GM12878 (cell line): ENCODE results near the gene MKRN1. TPM values are rescaled to one million over a fixed set of nuclear protein-coding genes. Genes with fewer than 3 reads are reported as not detected.

ENCODE experiments used
- ATAC-seq: fragments of 200-7000 bp; cut with Tn5 transposase; 3 replicates; pipeline ENCODE4 v1.9.1; 2020; ENCODE audit warnings: mild to moderate bottlenecking, moderate library complexity
- BruUV-seq: library from RNA; stranded (reverse); fragments of 400-500 nt; replicated peaks from 2 replicates; lab custom pipeline; 2021; lab: Mats Ljungman, UMichigan
- CTCF ChIA-PET: fragments of 300-600 bp; sonication (Branson Sonifier 250); formaldehyde crosslinking; extraction: SDS; loops from one replicate; lab custom pipeline; 2021; ENCODE audit warnings: inconsistent platforms; lab: Yijun Ruan, JAX
- POLR2A ChIA-PET: fragments of 350-600 bp; formaldehyde crosslinking; extraction: SDS; loops from one replicate; lab custom pipeline; 2021; ENCODE audit warnings: inconsistent platforms; lab: Charles Lee
- RAD21 ChIA-PET: fragments of 300-600 bp; sonication (Branson Sonifier 250); formaldehyde crosslinking; loops from one replicate; lab custom pipeline; 2023; ENCODE audit warnings: antibody characterized with exemption; ENCODE audit not compliant: unreplicated experiment; lab: Charles Lee
- SMC1A ChIA-PET: fragments of 300-600 bp; sonication (Branson Sonifier 250); formaldehyde crosslinking; loops from one replicate; lab custom pipeline; 2023; ENCODE audit not compliant: unreplicated experiment, uncharacterized antibody; lab: Charles Lee
- DNase-seq: peaks from one replicate; pipeline ENCODE4 v3.0.0-alpha.2; 2011; ENCODE audit warnings: low read depth, low spot score
- FAIRE-seq: peaks from 3 replicates; lab custom pipeline; 2011; peaks lifted over from hg19 to GRCh38; lab: Jason Lieb, UNC
- H2AFZ ChIP-seq: 2 replicates; pipeline ENCODE4 v1.6.0; 2011; ENCODE audit warnings: low read depth, low read length, control low read depth; ENCODE audit not compliant: control insufficient read depth
- H3K27ac ChIP-seq: 2 replicates; pipeline ENCODE4 v1.5.1; 2011; ENCODE audit warnings: control low read depth; ENCODE audit not compliant: control insufficient read depth, insufficient read depth
- H3K27me3 ChIP-seq, 2 experiments: replicated peaks in 1 of 2; 2 replicates each; pipeline versions ENCODE4 v1.6.0 to v1.6.1; 2011; ENCODE audit warnings: low read length in 1 of 2; ENCODE audit not compliant: control insufficient read depth in 2 of 2, insufficient read depth in 2 of 2
- H3K36me3 ChIP-seq, 2 experiments: 2 replicates each; pipeline ENCODE4 v1.5.1; 2011; ENCODE audit warnings: low read length in 1 of 2; ENCODE audit not compliant: control insufficient read depth in 2 of 2, insufficient read depth in 2 of 2
- H3K4me1 ChIP-seq: 2 replicates; pipeline ENCODE4 v1.6.1; 2011; ENCODE audit warnings: mild to moderate bottlenecking, low read length, moderate library complexity, mixed read lengths; ENCODE audit not compliant: control insufficient read depth, insufficient read depth
- H3K4me2 ChIP-seq: 2 replicates; pipeline ENCODE4 v1.6.0; 2011; ENCODE audit warnings: control low read depth; ENCODE audit not compliant: control insufficient read depth, insufficient read depth
- H3K4me3 ChIP-seq: fragments of 200-600 bp; sonication (generic); 2 replicates; pipeline ENCODE4 v1.5.1; 2016
- H3K79me2 ChIP-seq: 2 replicates; pipeline ENCODE4 v1.6.0; 2011; ENCODE audit warnings: low read length; ENCODE audit not compliant: control insufficient read depth, insufficient read depth
- H3K9ac ChIP-seq: 2 replicates; pipeline ENCODE4 v1.8.0; 2011; ENCODE audit warnings: low read length, control low read depth, mixed read lengths; ENCODE audit not compliant: control insufficient read depth, insufficient read depth
- H3K9me3 ChIP-seq: replicated peaks from 3 replicates; pipeline ENCODE4 v1.5.1; 2011; ENCODE audit warnings: mild to moderate bottlenecking, low read length; ENCODE audit not compliant: control insufficient read depth, insufficient read depth
- H4K20me1 ChIP-seq: 2 replicates; pipeline ENCODE4 v1.6.0; 2011; ENCODE audit not compliant: control insufficient read depth, insufficient read depth
- BMI1 ChIP-seq: fragments of 450-650 bp; IDR thresholded peaks from 2 replicates; pipeline ENCODE4 v1.6.1; 2016; ENCODE audit warnings: mild to moderate bottlenecking, moderate library complexity, borderline replicate concordance
- BRCA1 ChIP-seq: IDR thresholded peaks from 2 replicates; pipeline ENCODE4 v1.6.1; 2011; ENCODE audit warnings: low read depth, low read length, improper control_type of control experiment
- CEBPB ChIP-seq, 2 experiments: fragments of 150-350 bp in 1 of 2; IDR thresholded peaks; 2 replicates each; pipeline ENCODE4 v1.6.1; 2012 to 2014; ENCODE audit warnings: low read depth in 2 of 2, low read length in 2 of 2, borderline replicate concordance in 1 of 2, inconsistent platforms in 1 of 2
- EP300 ChIP-seq, 2 experiments: fragments of 150-350 bp in 1 of 2; IDR thresholded peaks; 2 replicates each; pipeline ENCODE4 v1.6.1; 2011 to 2012; ENCODE audit warnings: low read depth in 2 of 2, low read length in 2 of 2, borderline replicate concordance in 1 of 2, improper control_type of control experiment in 1 of 2, inconsistent platforms in 1 of 2; ENCODE audit not compliant: control insufficient read depth in 1 of 2
- GATAD2B ChIP-seq: fragments of 450-650 bp; conservative IDR thresholded peaks from 2 replicates; pipeline ENCODE4 v1.6.1; 2017; ENCODE audit warnings: low read depth, mild to moderate bottlenecking, moderate library complexity
- MEF2B ChIP-seq: fragments of 450-650 bp; IDR thresholded peaks from 2 replicates; pipeline ENCODE4 v1.6.1; 2018; ENCODE audit warnings: mild to moderate bottlenecking, moderate library complexity; ENCODE audit not compliant: partially characterized antibody, poor library complexity, severe bottlenecking
- PML ChIP-seq: IDR thresholded peaks from 2 replicates; pipeline ENCODE4 v1.6.1; 2012; ENCODE audit warnings: low read length, inconsistent platforms
- RUNX3 ChIP-seq: IDR thresholded peaks from 2 replicates; pipeline ENCODE4 v1.6.1; 2012; ENCODE audit warnings: low read length, inconsistent platforms
- SPI1 ChIP-seq: IDR thresholded peaks from 2 replicates; pipeline ENCODE4 v1.6.1; 2011; ENCODE audit warnings: low read depth, mild to moderate bottlenecking, low read length, moderate library complexity, borderline replicate concordance; ENCODE audit not compliant: insufficient read depth
- STAT1 ChIP-seq: fragments of 450-650 bp; conservative IDR thresholded peaks from 2 replicates; pipeline ENCODE4 v1.6.1; 2014; ENCODE audit warnings: antibody characterized with exemption, mild to moderate bottlenecking
- ZNF384 ChIP-seq: IDR thresholded peaks from 2 replicates; pipeline ENCODE4 v1.6.1; 2012; ENCODE audit warnings: low read depth, mild to moderate bottlenecking, low read length, improper control_type of control experiment, borderline replicate concordance
- ZZZ3 ChIP-seq: IDR thresholded peaks from 2 replicates; pipeline ENCODE4 v1.6.1; 2011; ENCODE audit warnings: low read depth; ENCODE audit not compliant: control insufficient read depth, insufficient read length
- WGBS: methylation state at CpG from one replicate; pipeline ENCODE4 v1.1.6; 2016; ENCODE audit warnings: low lambda C conversion rate; ENCODE audit not compliant: insufficient replicate concordance, insufficient coverage; ENCODE audit errors: missing lambda C conversion rate; 5-methylcytosine and 5-hydroxymethylcytosine counted together
- in situ Hi-C: fragments of 300-500 bp; cut with MboI; formaldehyde crosslinking; loops from 9 replicates; pipeline ENCODE4 v1.14.3; 2018; ENCODE audit warnings: mixed read lengths
- intact Hi-C: fragments of 100-400 bp; cut with micrococcal nuclease; formaldehyde crosslinking; loops from one replicate; pipeline ENCODE4 v1.14.2; 2022; ENCODE audit not compliant: unreplicated experiment
- polyA plus RNA-seq, 11 experiments: library from polyadenylated mRNA; depleted of rRNA in 4 of 11; unstranded in 6 of 11; stranded (reverse) in 5 of 11; fragments of >200 nt; fragmentation: Nextera tagmentation in 4 of 11; fragmentation: Illumina TruSeq in 1 of 11; extraction: Ambion mirVana in 4 of 11; extraction: Trizol in 1 of 11; gene quantifications; 1 replicate in 1 of 11; 2 replicates in 10 of 11; pipeline versions ENCODE4 v1.2.1 to v1.2.3, GENCODE V29; 2011 to 2016; ENCODE audit warnings: inconsistent platforms in 2 of 11, missing spikeins in 2 of 11, low read depth in 1 of 11
- total RNA-seq, 4 experiments: library from RNA; depleted of rRNA in 3 of 4; stranded (reverse); fragments of >200 nt in 3 of 4; fragmentation: Illumina TruSeq in 1 of 4; extraction: Trizol in 1 of 4; gene quantifications; 2 replicates each; pipeline versions ENCODE4 v1.2.1 to v1.2.3, GENCODE V29; 2013 to 2021
- TF ChIP-seq, protein P1 (sequence below): fragments of 450-650 bp; IDR thresholded peaks from 2 replicates; pipeline ENCODE4 v1.6.1; 2016; ENCODE audit warnings: mild to moderate bottlenecking
- TF ChIP-seq, protein P2 (sequence below): fragments of 450-650 bp; IDR thresholded peaks from 2 replicates; pipeline ENCODE4 v1.6.1; 2016; ENCODE audit warnings: mild to moderate bottlenecking, moderate library complexity, borderline replicate concordance
- TF ChIP-seq, protein P3 (sequence below): fragments of 450-650 bp; IDR thresholded peaks from 2 replicates; pipeline ENCODE4 v1.6.1; 2017; ENCODE audit warnings: low read depth, mild to moderate bottlenecking, moderate library complexity

MKRN1 gene
- total and polyA plus RNA-seq, 10 of the 15 experiments (the other 5 are each of a cell fraction or from before 2014, with no cell fraction given) = 19.1 to 61.3 (median 50.6) TPM

DNA sequence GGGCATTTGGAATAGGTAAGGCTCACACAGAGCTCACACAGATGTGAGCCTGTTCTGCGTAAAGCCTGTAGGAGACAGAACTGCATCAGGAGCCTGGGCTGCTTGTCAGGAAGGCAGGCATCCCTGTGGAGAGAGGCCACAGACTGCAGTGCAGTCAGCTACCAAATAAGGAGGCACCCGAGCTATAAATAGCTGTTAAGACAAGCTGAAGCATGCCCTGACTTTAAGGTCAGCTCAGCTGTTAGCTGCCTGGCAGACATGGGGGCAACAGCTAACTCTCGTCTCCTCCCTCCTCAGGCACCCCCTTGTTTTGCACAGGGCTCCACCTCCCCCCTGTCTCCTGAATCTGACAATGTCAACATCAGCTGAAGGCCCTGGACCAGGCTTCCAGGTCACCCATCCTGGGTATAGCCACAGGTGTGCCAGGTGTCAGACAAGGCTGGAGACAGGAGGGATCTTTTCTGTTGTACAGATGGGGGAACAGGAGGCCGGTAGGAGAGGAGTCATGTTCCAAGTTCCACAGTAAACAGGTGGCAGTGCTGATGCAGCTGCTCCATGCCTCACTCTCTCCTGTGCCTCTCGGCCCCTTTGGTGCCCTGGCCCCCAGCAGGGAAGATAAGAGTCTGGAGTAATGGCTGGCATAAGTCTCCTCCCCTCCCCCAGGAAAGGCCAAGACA lies 27.6 kb upstream of the MKRN1 start (continued):
- TF ChIP-seq GATAD2B = no peak
- no peak for TF ChIP-seq BRCA1
- TF ChIP-seq, protein P1, sequence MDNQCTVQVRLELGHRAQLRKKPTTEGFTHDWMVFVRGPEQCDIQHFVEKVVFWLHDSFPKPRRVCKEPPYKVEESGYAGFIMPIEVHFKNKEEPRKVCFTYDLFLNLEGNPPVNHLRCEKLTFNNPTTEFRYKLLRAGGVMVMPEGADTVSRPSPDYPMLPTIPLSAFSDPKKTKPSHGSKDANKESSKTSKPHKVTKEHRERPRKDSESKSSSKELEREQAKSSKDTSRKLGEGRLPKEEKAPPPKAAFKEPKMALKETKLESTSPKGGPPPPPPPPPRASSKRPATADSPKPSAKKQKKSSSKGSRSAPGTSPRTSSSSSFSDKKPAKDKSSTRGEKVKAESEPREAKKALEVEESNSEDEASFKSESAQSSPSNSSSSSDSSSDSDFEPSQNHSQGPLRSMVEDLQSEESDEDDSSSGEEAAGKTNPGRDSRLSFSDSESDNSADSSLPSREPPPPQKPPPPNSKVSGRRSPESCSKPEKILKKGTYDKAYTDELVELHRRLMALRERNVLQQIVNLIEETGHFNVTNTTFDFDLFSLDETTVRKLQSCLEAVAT = no peak

DNA sequence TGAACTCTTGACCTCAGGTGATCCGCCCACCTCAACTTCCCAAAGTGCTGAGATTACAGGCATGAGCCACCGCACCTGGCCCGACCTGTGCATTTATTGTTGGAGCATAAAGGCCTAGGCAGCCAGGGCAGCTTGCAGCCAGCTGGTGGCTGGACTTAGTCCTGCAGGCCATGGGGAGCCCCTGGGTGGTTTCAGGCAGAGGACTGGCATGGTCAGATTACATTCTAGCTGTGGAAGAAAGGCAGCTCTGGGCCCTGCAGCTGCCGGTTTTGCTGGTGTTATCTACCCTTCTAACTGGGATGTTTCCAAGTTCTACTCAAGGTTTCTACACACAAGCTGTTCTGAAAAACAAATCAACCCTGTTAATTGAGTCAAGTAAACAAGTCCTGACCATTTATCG lies 22.7 kb upstream of the MKRN1 start:
- SMC1A ChIA-PET = interaction anchor here (1.0 to 1.4 kb wide), 2 partner anchors 14 to 25 kb away, joined by 3 to 5 read pairs; no protein-coding TSS in a partner anchor
- no peak for DNase-seq
- in situ Hi-C loops = no loop called here
- TF ChIP-seq CEBPB (IDR thresholded peaks at IDR 0.05; ENCODE audit: borderline replicate concordance in 1 of 2, low read depth in 2 of 2, low read length in 2 of 2) = no peak
- no peak for TF ChIP-seq RUNX3
- TF ChIP-seq ZZZ3 = no peak
- TF ChIP-seq, protein P2, sequence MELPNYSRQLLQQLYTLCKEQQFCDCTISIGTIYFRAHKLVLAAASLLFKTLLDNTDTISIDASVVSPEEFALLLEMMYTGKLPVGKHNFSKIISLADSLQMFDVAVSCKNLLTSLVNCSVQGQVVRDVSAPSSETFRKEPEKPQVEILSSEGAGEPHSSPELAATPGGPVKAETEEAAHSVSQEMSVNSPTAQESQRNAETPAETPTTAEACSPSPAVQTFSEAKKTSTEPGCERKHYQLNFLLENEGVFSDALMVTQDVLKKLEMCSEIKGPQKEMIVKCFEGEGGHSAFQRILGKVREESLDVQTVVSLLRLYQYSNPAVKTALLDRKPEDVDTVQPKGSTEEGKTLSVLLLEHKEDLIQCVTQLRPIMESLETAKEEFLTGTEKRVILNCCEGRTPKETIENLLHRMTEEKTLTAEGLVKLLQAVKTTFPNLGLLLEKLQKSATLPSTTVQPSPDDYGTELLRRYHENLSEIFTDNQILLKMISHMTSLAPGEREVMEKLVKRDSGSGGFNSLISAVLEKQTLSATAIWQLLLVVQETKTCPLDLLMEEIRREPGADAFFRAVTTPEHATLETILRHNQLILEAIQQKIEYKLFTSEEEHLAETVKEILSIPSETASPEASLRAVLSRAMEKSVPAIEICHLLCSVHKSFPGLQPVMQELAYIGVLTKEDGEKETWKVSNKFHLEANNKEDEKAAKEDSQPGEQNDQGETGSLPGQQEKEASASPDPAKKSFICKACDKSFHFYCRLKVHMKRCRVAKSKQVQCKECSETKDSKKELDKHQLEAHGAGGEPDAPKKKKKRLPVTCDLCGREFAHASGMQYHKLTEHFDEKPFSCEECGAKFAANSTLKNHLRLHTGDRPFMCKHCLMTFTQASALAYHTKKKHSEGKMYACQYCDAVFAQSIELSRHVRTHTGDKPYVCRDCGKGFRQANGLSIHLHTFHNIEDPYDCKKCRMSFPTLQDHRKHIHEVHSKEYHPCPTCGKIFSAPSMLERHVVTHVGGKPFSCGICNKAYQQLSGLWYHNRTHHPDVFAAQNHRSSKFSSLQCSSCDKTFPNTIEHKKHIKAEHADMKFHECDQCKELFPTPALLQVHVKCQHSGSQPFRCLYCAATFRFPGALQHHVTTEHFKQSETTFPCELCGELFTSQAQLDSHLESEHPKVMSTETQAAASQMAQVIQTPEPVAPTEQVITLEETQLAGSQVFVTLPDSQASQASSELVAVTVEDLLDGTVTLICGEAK = no peak
- TF ChIP-seq ZNF384 = no peak
- TF ChIP-seq PML = no peak
- TF ChIP-seq, protein P3, sequence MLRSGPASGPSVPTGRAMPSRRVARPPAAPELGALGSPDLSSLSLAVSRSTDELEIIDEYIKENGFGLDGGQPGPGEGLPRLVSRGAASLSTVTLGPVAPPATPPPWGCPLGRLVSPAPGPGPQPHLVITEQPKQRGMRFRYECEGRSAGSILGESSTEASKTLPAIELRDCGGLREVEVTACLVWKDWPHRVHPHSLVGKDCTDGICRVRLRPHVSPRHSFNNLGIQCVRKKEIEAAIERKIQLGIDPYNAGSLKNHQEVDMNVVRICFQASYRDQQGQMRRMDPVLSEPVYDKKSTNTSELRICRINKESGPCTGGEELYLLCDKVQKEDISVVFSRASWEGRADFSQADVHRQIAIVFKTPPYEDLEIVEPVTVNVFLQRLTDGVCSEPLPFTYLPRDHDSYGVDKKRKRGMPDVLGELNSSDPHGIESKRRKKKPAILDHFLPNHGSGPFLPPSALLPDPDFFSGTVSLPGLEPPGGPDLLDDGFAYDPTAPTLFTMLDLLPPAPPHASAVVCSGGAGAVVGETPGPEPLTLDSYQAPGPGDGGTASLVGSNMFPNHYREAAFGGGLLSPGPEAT = no peak
- no peak for TF ChIP-seq BMI1
- TF ChIP-seq EP300 (IDR thresholded peaks at IDR 0.05; ENCODE audit: borderline replicate concordance in 1 of 2, control insufficient read depth in 1 of 2, low read depth in 2 of 2, low read length in 2 of 2) = no peak
- TF ChIP-seq SPI1 = no peak
- TF ChIP-seq STAT1 = no peak
- no peak for TF ChIP-seq MEF2B

More for the DNA sequence above, 22.7 kb upstream of the MKRN1 start:
- 69% methylated on average over 5 of the region's 5 CpGs for WGBS
- ChIA-PET CTCF (interaction anchor here (1.5 kb wide), 1 partner anchor 9 kb away, joined by 5 read pairs; no protein-coding TSS in a partner anchor), RAD21 (no interaction called here), POLR2A (no interaction called here)
- H4K20me1 ChIP-seq = no peaks in the 10 kb centered on the region
- no peak overlapping the region for H3K27ac ChIP-seq
- H3K4me2 ChIP-seq = no peak overlapping the region
- H3K27me3 ChIP-seq = no peaks in the 10 kb centered on the region
- no peak overlapping the region for H3K4me3 ChIP-seq
- no peak overlapping the region for H2AFZ ChIP-seq
- H3K9ac ChIP-seq = no peak overlapping the region
- no peaks in the 10 kb centered on the region for H3K79me2 ChIP-seq
- no peaks in the 10 kb centered on the region for H3K36me3 ChIP-seq
- ATAC-seq (no peak), FAIRE-seq (no peak)
- no peaks in the 10 kb centered on the region for H3K9me3 ChIP-seq
- intact Hi-C loops = no loop called here
- BruUV-seq = no TSS peak
- no peaks in the 10 kb centered on the region for H3K4me1 ChIP-seq
